ENCODE data around the gene ITIH1.
A peak's percentile ranks its signal among the peaks of the same experiment; 100 is the strongest.
"Not testable (repeated sequence)": the region's sequence is repeated elsewhere in the genome, so short reads cannot be mapped to it uniquely, and the experiment has no call there.

ITIH1 gene

GRCh38 chr3:52774901-52775864 lies 2.2 kb upstream of the ITIH1 start:
- DNase-seq (ENCODE audit: low spot score) = no peak
- in situ Hi-C loops (cut with MboI; ENCODE audit: low pct_unique_long_range_greater_than_20kb, low sequenced_read_pairs, unreplicated experiment) = no loop called here
- TF ChIP-seq CTCF (IDR thresholded peaks at IDR 0.05; ENCODE audit: extremely low read depth, insufficient read depth, missing control alignments) = no peak

- no peak for TF ChIP-seq CTCF (IDR thresholded peaks at IDR 0.05; ENCODE audit: extremely low read depth, insufficient read depth, missing control alignments)
- DNase-seq (ENCODE audit: low spot score) = no peak
- in situ Hi-C loops (cut with MboI; ENCODE audit: low pct_unique_long_range_greater_than_20kb, low sequenced_read_pairs, unreplicated experiment) = no loop called here
Observed at GRCh38 chr3:52775877-52776276, 1.5 kb upstream of the ITIH1 start.

- in situ Hi-C loops (cut with MboI; ENCODE audit: low pct_unique_long_range_greater_than_20kb, low sequenced_read_pairs, unreplicated experiment); DNase-seq (ENCODE audit: low spot score): not testable (repeated sequence)
Observed at GRCh38 chr3:52776486-52776885, 913 bp upstream of the ITIH1 start.

- TF ChIP-seq CTCF (IDR thresholded peaks at IDR 0.05; ENCODE audit: extremely low read depth, insufficient read depth, missing control alignments) = no peak
- DNase-seq (ENCODE audit: low spot score) = no peak
- in situ Hi-C loops (cut with MboI; ENCODE audit: low pct_unique_long_range_greater_than_20kb, low sequenced_read_pairs, unreplicated experiment) = no loop called here
Observed at GRCh38 chr3:52777959-52778805, 783 bp downstream of the ITIH1 start.

GRCh38 chr3:52779011-52779836 lies 1.8 kb downstream of the ITIH1 start:
- in situ Hi-C loops (cut with MboI; ENCODE audit: low pct_unique_long_range_greater_than_20kb, low sequenced_read_pairs, unreplicated experiment) = no loop called here
- peak; percentile 71 for DNase-seq (ENCODE audit: low spot score)
- TF ChIP-seq CTCF (IDR thresholded peaks at IDR 0.05; ENCODE audit: extremely low read depth, insufficient read depth, missing control alignments) = no peak

GRCh38 chr3:52779837-52780585 lies 2.6 kb downstream of the ITIH1 start:
- TF ChIP-seq CTCF (IDR thresholded peaks at IDR 0.05; ENCODE audit: extremely low read depth, insufficient read depth, missing control alignments) = no peak
- in situ Hi-C loops (cut with MboI; ENCODE audit: low pct_unique_long_range_greater_than_20kb, low sequenced_read_pairs, unreplicated experiment) = no loop called here
- DNase-seq (ENCODE audit: low spot score) = no peak
